Measurements from ENCODE around the gene C1orf232.

Gene C1orf232

DNA sequence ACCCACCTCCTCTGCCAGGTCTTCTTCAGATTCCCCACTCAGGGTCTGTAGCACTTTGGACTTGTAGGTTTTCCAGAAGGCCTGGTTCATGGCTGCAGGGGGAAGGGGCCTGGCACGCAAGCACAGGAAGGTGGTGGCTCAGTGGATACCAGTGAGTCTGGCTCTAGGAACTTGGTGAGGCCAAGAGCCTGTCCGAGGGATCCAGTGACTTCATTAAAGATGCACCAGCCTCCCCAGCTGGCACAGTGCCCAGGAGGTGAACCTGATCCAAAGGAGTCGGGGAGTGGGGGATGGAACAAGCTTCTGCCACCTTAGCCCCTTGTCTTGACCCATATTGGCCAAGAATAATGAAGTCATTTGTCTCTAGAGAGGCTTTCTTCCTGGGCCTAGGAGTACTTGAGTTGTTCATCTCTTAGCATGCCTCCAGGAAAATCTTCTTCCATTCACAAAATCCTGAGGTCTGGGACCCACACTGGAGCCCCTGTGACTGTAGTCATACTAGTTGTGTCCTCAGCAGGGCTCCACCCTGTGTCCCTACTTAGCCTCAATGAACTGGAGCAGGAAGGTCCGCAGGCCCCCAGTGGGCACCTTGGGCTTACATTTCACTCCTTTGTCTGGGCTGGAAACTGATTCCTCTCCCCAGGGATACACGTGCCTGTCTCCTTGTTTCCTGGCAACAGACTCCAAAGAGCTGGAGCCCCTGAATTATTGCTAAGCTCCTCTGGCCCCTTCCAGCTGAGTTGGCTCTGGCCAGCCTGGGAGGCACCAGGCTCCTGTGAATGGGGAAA is at the start of gene C1orf232:
Gene C1orf232 (minus strand): TSS at position 554 of the 788 bp plus-strand sequence. CDS start 464 bp downstream, at position 90.
- TF ChIP-seq, protein P1, sequence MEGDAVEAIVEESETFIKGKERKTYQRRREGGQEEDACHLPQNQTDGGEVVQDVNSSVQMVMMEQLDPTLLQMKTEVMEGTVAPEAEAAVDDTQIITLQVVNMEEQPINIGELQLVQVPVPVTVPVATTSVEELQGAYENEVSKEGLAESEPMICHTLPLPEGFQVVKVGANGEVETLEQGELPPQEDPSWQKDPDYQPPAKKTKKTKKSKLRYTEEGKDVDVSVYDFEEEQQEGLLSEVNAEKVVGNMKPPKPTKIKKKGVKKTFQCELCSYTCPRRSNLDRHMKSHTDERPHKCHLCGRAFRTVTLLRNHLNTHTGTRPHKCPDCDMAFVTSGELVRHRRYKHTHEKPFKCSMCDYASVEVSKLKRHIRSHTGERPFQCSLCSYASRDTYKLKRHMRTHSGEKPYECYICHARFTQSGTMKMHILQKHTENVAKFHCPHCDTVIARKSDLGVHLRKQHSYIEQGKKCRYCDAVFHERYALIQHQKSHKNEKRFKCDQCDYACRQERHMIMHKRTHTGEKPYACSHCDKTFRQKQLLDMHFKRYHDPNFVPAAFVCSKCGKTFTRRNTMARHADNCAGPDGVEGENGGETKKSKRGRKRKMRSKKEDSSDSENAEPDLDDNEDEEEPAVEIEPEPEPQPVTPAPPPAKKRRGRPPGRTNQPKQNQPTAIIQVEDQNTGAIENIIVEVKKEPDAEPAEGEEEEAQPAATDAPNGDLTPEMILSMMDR (IDR thresholded peaks at IDR 0.05; ENCODE audit: low read depth, low read length, missing control alignments) = no peak
- in situ Hi-C loops (cut with HindIII; ENCODE audit: low pct_ligation_motif_present, low sequenced_read_pairs) = no loop called here
- Histone ChIP-seq H3K36me3 (replicated peaks) (no peaks in the 10 kb centered on the region), H3K27ac (peak within 1 kb of the TSS; percentile 67), H3K4me3 (ENCODE audit: low read depth, low read length) (peak within 1 kb of the TSS; percentile 87), H3K27me3 (replicated peaks) (no peaks in the 10 kb centered on the region)
- DNase-seq = no peak

DNA sequence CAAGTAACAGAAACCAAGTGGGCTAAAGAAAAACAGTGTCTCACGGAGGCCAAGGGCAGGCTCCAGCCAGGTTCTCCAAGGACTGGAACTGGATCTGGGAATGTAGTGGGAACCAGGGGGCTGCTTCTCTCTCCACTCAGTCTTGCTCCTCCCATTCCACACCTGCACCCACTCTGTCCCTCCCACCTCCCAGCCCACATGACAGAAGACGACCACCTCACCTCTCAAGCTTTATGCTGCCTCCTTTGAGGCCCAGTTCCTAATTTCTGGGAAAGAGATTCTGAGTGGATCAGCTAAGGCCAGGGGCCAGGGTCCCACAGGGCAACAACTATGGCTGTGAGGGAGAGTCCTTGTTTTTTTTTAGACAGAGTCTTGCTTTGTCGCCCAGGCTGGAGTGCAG is 46.5 kb upstream of the C1orf232 start:
- no peak overlapping the region for H3K4me3 ChIP-seq (ENCODE audit: low read depth, low read length)
- H3K27me3 ChIP-seq (replicated peaks) = no peaks in the 10 kb centered on the region
- TF ChIP-seq, protein P1 (IDR thresholded peaks at IDR 0.05; ENCODE audit: low read depth, low read length, missing control alignments) = no peak
- no peaks in the 10 kb centered on the region for H3K36me3 ChIP-seq (replicated peaks)
- DNase-seq = no peak
- in situ Hi-C loops (cut with HindIII; ENCODE audit: low pct_ligation_motif_present, low sequenced_read_pairs) = no loop called here
- H3K27ac ChIP-seq = no peak overlapping the region

GRCh38 chr1:26213335-26213905 is 44.7 kb upstream of the C1orf232 start:
- no peak overlapping the region for H3K4me3 ChIP-seq (ENCODE audit: low read depth, low read length)
- TF ChIP-seq, protein P1 (IDR thresholded peaks at IDR 0.05; ENCODE audit: low read depth, low read length, missing control alignments) = no peak
- H3K27me3 ChIP-seq (replicated peaks) = no peaks in the 10 kb centered on the region
- in situ Hi-C loops (cut with HindIII; ENCODE audit: low pct_ligation_motif_present, low sequenced_read_pairs) = no loop called here
- H3K27ac ChIP-seq = no peak overlapping the region
- H3K36me3 ChIP-seq (replicated peaks) = no peaks in the 10 kb centered on the region
- no peak for DNase-seq

GRCh38 chr1:26212726-26213125 is 44.0 kb upstream of the C1orf232 start:
- DNase-seq = no peak
- Histone ChIP-seq H3K4me3 (ENCODE audit: low read depth, low read length) (no peak overlapping the region), H3K36me3 (replicated peaks) (no peaks in the 10 kb centered on the region), H3K27me3 (replicated peaks) (no peaks in the 10 kb centered on the region), H3K27ac (no peak overlapping the region)
- in situ Hi-C loops (cut with HindIII; ENCODE audit: low pct_ligation_motif_present, low sequenced_read_pairs) = no loop called here
- TF ChIP-seq, protein P1 (IDR thresholded peaks at IDR 0.05; ENCODE audit: low read depth, low read length, missing control alignments) = no peak

DNA sequence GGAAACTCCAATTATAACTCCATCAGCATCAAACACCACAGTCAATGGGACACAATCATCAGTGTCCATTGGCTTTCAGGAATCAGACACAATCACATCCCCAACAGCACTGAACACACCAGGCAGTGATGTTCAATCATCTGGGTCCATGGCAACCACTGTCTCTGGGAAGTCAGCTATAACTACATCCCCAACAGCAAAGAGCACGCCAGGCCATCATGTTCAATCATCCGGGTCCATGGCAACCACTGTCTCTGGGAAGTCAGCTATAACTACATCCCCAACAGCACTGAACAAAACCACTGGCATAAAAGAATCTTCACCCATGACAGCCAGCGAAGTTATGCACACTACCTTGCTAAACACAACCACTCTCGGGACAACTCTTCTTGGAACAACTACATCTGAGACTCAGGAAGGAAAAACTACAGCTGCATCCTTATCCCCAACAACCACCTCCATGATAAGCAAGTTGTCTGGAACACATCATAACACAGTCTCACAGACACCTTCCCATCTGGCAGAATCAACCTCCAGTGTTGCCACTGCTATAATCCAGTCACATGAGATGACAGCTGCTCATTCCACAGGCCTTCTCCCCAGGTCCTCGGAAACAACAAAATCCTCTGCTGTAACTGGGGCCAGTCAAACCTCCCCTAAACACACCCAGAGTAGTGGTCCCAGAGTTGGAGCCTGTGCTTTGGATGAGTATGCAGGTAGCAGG is 41.5 kb upstream of the C1orf232 start:
- no peaks in the 10 kb centered on the region for H3K36me3 ChIP-seq (replicated peaks)
- no peak overlapping the region for H3K4me3 ChIP-seq (ENCODE audit: low read depth, low read length)
- DNase-seq = no peak
- in situ Hi-C loops (cut with HindIII; ENCODE audit: low pct_ligation_motif_present, low sequenced_read_pairs) = no loop called here
- TF ChIP-seq, protein P1 (IDR thresholded peaks at IDR 0.05; ENCODE audit: low read depth, low read length, missing control alignments) = no peak
- no peak overlapping the region for H3K27ac ChIP-seq
- H3K27me3 ChIP-seq (replicated peaks) = no peaks in the 10 kb centered on the region
